ENCODE data around the gene PADI1.

Gene PADI1

GRCh38 chr1:17200246-17200645 lies 4.7 kb upstream of the PADI1 start:
- Mint-ChIP-seq H3K27me3 (peaks cover 37% of the 10 kb centered on the region), H3K4me1 (ENCODE audit: low read depth) (peaks cover 26% of the 10 kb centered on the region), H3K4me3 (no peak overlapping the region), H3K27ac (no peak overlapping the region), H3K36me3 (no peaks in the 10 kb centered on the region), H3K9me3 (ENCODE audit: low read depth) (no peaks in the 10 kb centered on the region)

GRCh38 chr1:17200756-17201155 lies 4.2 kb upstream of the PADI1 start:
- Mint-ChIP-seq H3K4me3 (peak overlapping the region; percentile 36), H3K36me3 (peaks cover 2% of the 10 kb centered on the region), H3K9me3 (ENCODE audit: low read depth) (no peaks in the 10 kb centered on the region), H3K27ac (no peak overlapping the region), H3K27me3 (peaks cover 41% of the 10 kb centered on the region), H3K4me1 (ENCODE audit: low read depth) (peaks cover 26% of the 10 kb centered on the region)

GRCh38 chr1:17201201-17202021 lies 3.5 kb upstream of the PADI1 start:
- Mint-ChIP-seq H3K9me3 (ENCODE audit: low read depth) (no peaks in the 10 kb centered on the region), H3K4me1 (ENCODE audit: low read depth) (peaks cover 26% of the 10 kb centered on the region), H3K36me3 (peaks cover 2% of the 10 kb centered on the region), H3K27ac (no peak overlapping the region), H3K27me3 (peaks cover 44% of the 10 kb centered on the region), H3K4me3 (peak overlapping the region; percentile 57)

GRCh38 chr1:17205652-17206051 lies 724 bp downstream of the PADI1 start:
- peaks cover 2% of the 10 kb centered on the region for H3K36me3 Mint-ChIP-seq
- H3K27me3 Mint-ChIP-seq = peaks cover 41% of the 10 kb centered on the region
- no peaks in the 10 kb centered on the region for H3K9me3 Mint-ChIP-seq (ENCODE audit: low read depth)
- no peak overlapping the region for H3K27ac Mint-ChIP-seq
- H3K4me3 Mint-ChIP-seq = no peak overlapping the region
- H3K4me1 Mint-ChIP-seq (ENCODE audit: low read depth) = peaks cover 37% of the 10 kb centered on the region

- H3K4me1 Mint-ChIP-seq (ENCODE audit: low read depth) = peaks cover 32% of the 10 kb centered on the region
- H3K4me3 Mint-ChIP-seq = no peak overlapping the region
- peaks cover 2% of the 10 kb centered on the region for H3K36me3 Mint-ChIP-seq
- H3K27ac Mint-ChIP-seq = no peak overlapping the region
- H3K9me3 Mint-ChIP-seq (ENCODE audit: low read depth) = no peaks in the 10 kb centered on the region
- peaks cover 38% of the 10 kb centered on the region for H3K27me3 Mint-ChIP-seq
These were observed 1.3 kb downstream of the PADI1 start for GRCh38 chr1:17206196-17206595.

GRCh38 chr1:17207046-17207445 lies 2.1 kb downstream of the PADI1 start:
- H3K27ac Mint-ChIP-seq = no peak overlapping the region

GRCh38 chr1:17207540-17207939 lies 2.6 kb downstream of the PADI1 start:
- Mint-ChIP-seq H3K4me1 (ENCODE audit: low read depth) (peaks cover 30% of the 10 kb centered on the region), H3K27ac (no peak overlapping the region), H3K4me3 (no peak overlapping the region), H3K36me3 (peaks cover 2% of the 10 kb centered on the region), H3K27me3 (peaks cover 34% of the 10 kb centered on the region), H3K9me3 (ENCODE audit: low read depth) (no peaks in the 10 kb centered on the region)

More at GRCh38 chr1:17207046-17207445, 2.1 kb downstream of the PADI1 start:
- H3K4me3 Mint-ChIP-seq = no peak overlapping the region
- H3K36me3 Mint-ChIP-seq = peaks cover 2% of the 10 kb centered on the region
- H3K27me3 Mint-ChIP-seq = peaks cover 34% of the 10 kb centered on the region
- H3K9me3 Mint-ChIP-seq (ENCODE audit: low read depth) = no peaks in the 10 kb centered on the region
- peaks cover 28% of the 10 kb centered on the region for H3K4me1 Mint-ChIP-seq (ENCODE audit: low read depth)

GRCh38 chr1:17207966-17208418 lies 3.1 kb downstream of the PADI1 start:
- H3K4me1 Mint-ChIP-seq (ENCODE audit: low read depth) = peaks cover 30% of the 10 kb centered on the region
- peaks cover 30% of the 10 kb centered on the region for H3K27me3 Mint-ChIP-seq
- peaks cover 2% of the 10 kb centered on the region for H3K36me3 Mint-ChIP-seq
- H3K4me3 Mint-ChIP-seq = no peak overlapping the region
- H3K9me3 Mint-ChIP-seq (ENCODE audit: low read depth) = no peaks in the 10 kb centered on the region
- no peak overlapping the region for H3K27ac Mint-ChIP-seq

- no peaks in the 10 kb centered on the region for H3K9me3 Mint-ChIP-seq (ENCODE audit: low read depth)
- peaks cover 26% of the 10 kb centered on the region for H3K27me3 Mint-ChIP-seq
- no peak overlapping the region for H3K27ac Mint-ChIP-seq
- no peak overlapping the region for H3K4me3 Mint-ChIP-seq
- H3K36me3 Mint-ChIP-seq = peaks cover 2% of the 10 kb centered on the region
- peaks cover 33% of the 10 kb centered on the region for H3K4me1 Mint-ChIP-seq (ENCODE audit: low read depth)
These were observed 3.6 kb downstream of the PADI1 start for GRCh38 chr1:17208546-17208945.

GRCh38 chr1:17209430-17209829 lies 4.5 kb downstream of the PADI1 start:
- Mint-ChIP-seq H3K9me3 (ENCODE audit: low read depth) (no peaks in the 10 kb centered on the region), H3K27me3 (peaks cover 25% of the 10 kb centered on the region), H3K4me1 (ENCODE audit: low read depth) (peaks cover 37% of the 10 kb centered on the region), H3K36me3 (peaks cover 2% of the 10 kb centered on the region), H3K4me3 (no peak overlapping the region), H3K27ac (no peak overlapping the region)

- peaks cover 21% of the 10 kb centered on the region for H3K27me3 Mint-ChIP-seq
- peaks cover 2% of the 10 kb centered on the region for H3K36me3 Mint-ChIP-seq
- H3K27ac Mint-ChIP-seq = no peak overlapping the region
- no peak overlapping the region for H3K4me3 Mint-ChIP-seq
- H3K4me1 Mint-ChIP-seq (ENCODE audit: low read depth) = peaks cover 37% of the 10 kb centered on the region
- no peaks in the 10 kb centered on the region for H3K9me3 Mint-ChIP-seq (ENCODE audit: low read depth)
These were observed 5.2 kb downstream of the PADI1 start for GRCh38 chr1:17210176-17210575.

GRCh38 chr1:17211377-17211776 lies 6.4 kb downstream of the PADI1 start:
- H3K27ac Mint-ChIP-seq = no peak overlapping the region
- H3K27me3 Mint-ChIP-seq = peaks cover 23% of the 10 kb centered on the region
- H3K4me1 Mint-ChIP-seq (ENCODE audit: low read depth) = peaks cover 37% of the 10 kb centered on the region
- no peaks in the 10 kb centered on the region for H3K36me3 Mint-ChIP-seq
- no peak overlapping the region for H3K4me3 Mint-ChIP-seq
- H3K9me3 Mint-ChIP-seq (ENCODE audit: low read depth) = no peaks in the 10 kb centered on the region

- no peak overlapping the region for H3K4me3 Mint-ChIP-seq
- peaks cover 36% of the 10 kb centered on the region for H3K4me1 Mint-ChIP-seq (ENCODE audit: low read depth)
- no peaks in the 10 kb centered on the region for H3K9me3 Mint-ChIP-seq (ENCODE audit: low read depth)
- H3K27ac Mint-ChIP-seq = no peak overlapping the region
- H3K36me3 Mint-ChIP-seq = no peaks in the 10 kb centered on the region
- H3K27me3 Mint-ChIP-seq = peaks cover 23% of the 10 kb centered on the region
These were observed 7.1 kb downstream of the PADI1 start for GRCh38 chr1:17212009-17212408.

- no peaks in the 10 kb centered on the region for H3K9me3 Mint-ChIP-seq (ENCODE audit: low read depth)
- no peaks in the 10 kb centered on the region for H3K36me3 Mint-ChIP-seq
- no peak overlapping the region for H3K27ac Mint-ChIP-seq
- H3K4me3 Mint-ChIP-seq = peak overlapping the region; percentile 38
- peaks cover 21% of the 10 kb centered on the region for H3K27me3 Mint-ChIP-seq
- H3K4me1 Mint-ChIP-seq (ENCODE audit: low read depth) = peaks cover 30% of the 10 kb centered on the region
These were observed 7.7 kb downstream of the PADI1 start for GRCh38 chr1:17212487-17213121.

- Mint-ChIP-seq H3K27ac (no peak overlapping the region), H3K27me3 (peaks cover 22% of the 10 kb centered on the region), H3K36me3 (no peaks in the 10 kb centered on the region), H3K9me3 (ENCODE audit: low read depth) (no peaks in the 10 kb centered on the region), H3K4me1 (ENCODE audit: low read depth) (peaks cover 24% of the 10 kb centered on the region), H3K4me3 (peak overlapping the region; percentile 38)
These were observed 8.3 kb downstream of the PADI1 start for GRCh38 chr1:17213148-17213781.
